ENCODE results near the gene IKBKG. TPM values are rescaled to one million over a fixed set of nuclear protein-coding genes. Genes with fewer than 3 reads are reported as not detected.

The IKBKG gene
- total RNA-seq, 1 donor from 2014 or later: 14.6 TPM

GRCh38 chrX:154519389-154519788 lies 28.0 kb upstream of the IKBKG start:
- Histone ChIP-seq H3K36me3 (ENCODE audit: control insufficient read depth, insufficient read depth, low read length) (no peaks in the 10 kb centered on the region), H3K4me3 (ENCODE audit: low read depth, low read length) (no peak overlapping the region), H3K27me3 (ENCODE audit: control insufficient read depth, insufficient read depth, low read length) (no peaks in the 10 kb centered on the region)
- no peak for TF ChIP-seq CTCF (IDR thresholded peaks at IDR 0.05; ENCODE audit: insufficient read depth, low read length, poor library complexity, severe bottlenecking)
- DNase-seq (ENCODE audit: low read depth): no peak

- TF ChIP-seq CTCF (IDR thresholded peaks at IDR 0.05; ENCODE audit: insufficient read depth, low read length, poor library complexity, severe bottlenecking): no peak
- DNase-seq (ENCODE audit: low read depth): no peak
- no peaks in the 10 kb centered on the region for H3K27me3 ChIP-seq (ENCODE audit: control insufficient read depth, insufficient read depth, low read length)
- H3K4me3 ChIP-seq (ENCODE audit: low read depth, low read length): no peak overlapping the region
- no peaks in the 10 kb centered on the region for H3K36me3 ChIP-seq (ENCODE audit: control insufficient read depth, insufficient read depth, low read length)
These were observed 21.6 kb upstream of the IKBKG start for GRCh38 chrX:154525606-154526490.

- TF ChIP-seq CTCF (IDR thresholded peaks at IDR 0.05; ENCODE audit: insufficient read depth, low read length, poor library complexity, severe bottlenecking): peak; percentile 55
- peak overlapping the region; percentile 19 for H3K4me3 ChIP-seq (ENCODE audit: low read depth, low read length)
- DNase-seq (ENCODE audit: low read depth): peak; percentile 37
- no peaks in the 10 kb centered on the region for H3K27me3 ChIP-seq (ENCODE audit: control insufficient read depth, insufficient read depth, low read length)
- no peaks in the 10 kb centered on the region for H3K36me3 ChIP-seq (ENCODE audit: control insufficient read depth, insufficient read depth, low read length)
These were observed 20.3 kb upstream of the IKBKG start for GRCh38 chrX:154526901-154527675.

- DNase-seq (ENCODE audit: low read depth): no peak
These were observed 18.2 kb upstream of the IKBKG start for GRCh38 chrX:154529206-154529612.

GRCh38 chrX:154530286-154530685 lies 17.1 kb upstream of the IKBKG start:
- TF ChIP-seq CTCF (IDR thresholded peaks at IDR 0.05; ENCODE audit: insufficient read depth, low read length, poor library complexity, severe bottlenecking): no peak
- no peaks in the 10 kb centered on the region for H3K27me3 ChIP-seq (ENCODE audit: control insufficient read depth, insufficient read depth, low read length)
- no peak for DNase-seq (ENCODE audit: low read depth)
- no peak overlapping the region for H3K4me3 ChIP-seq (ENCODE audit: low read depth, low read length)
- no peaks in the 10 kb centered on the region for H3K36me3 ChIP-seq (ENCODE audit: control insufficient read depth, insufficient read depth, low read length)

More at GRCh38 chrX:154529206-154529612, 18.2 kb upstream of the IKBKG start:
- no peak overlapping the region for H3K4me3 ChIP-seq (ENCODE audit: low read depth, low read length)
- no peaks in the 10 kb centered on the region for H3K27me3 ChIP-seq (ENCODE audit: control insufficient read depth, insufficient read depth, low read length)
- H3K36me3 ChIP-seq (ENCODE audit: control insufficient read depth, insufficient read depth, low read length): no peaks in the 10 kb centered on the region
- TF ChIP-seq CTCF (IDR thresholded peaks at IDR 0.05; ENCODE audit: insufficient read depth, low read length, poor library complexity, severe bottlenecking): no peak

All from kidney epithelial cell (primary cell).